DMS114 treated with DMSO at 0.1 percent for 48 hours (cell line): ENCODE data around the gene NFATC1.

Experiments used
- DNase-seq: peaks from one replicate; lab custom pipeline; 2025; ENCODE audit not compliant: unreplicated experiment; lab: John Stamatoyannopoulos, UW

NFATC1 gene

DNA sequence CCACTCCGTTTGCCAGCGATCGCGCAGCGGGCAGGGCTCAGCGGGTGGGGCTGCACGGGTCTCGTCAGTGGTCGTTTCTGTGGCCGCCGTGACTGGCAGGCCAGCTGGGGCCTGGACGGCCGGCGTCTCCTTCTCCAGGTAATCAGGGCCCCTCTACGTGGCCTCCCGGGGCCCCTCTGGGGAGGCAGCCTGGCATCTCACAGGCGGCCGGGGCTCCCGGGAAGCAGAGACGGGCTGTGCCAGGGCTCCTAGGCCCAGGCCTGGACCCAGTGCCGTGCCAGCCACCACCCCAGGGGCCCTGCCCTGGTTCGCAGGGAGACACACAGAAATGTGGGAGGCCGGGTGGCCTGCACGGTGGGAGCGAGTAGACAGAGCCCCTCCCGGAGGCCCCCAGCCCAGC is 59.5 kb downstream of the NFATC1 start:
- DNase-seq = no peak

DNA sequence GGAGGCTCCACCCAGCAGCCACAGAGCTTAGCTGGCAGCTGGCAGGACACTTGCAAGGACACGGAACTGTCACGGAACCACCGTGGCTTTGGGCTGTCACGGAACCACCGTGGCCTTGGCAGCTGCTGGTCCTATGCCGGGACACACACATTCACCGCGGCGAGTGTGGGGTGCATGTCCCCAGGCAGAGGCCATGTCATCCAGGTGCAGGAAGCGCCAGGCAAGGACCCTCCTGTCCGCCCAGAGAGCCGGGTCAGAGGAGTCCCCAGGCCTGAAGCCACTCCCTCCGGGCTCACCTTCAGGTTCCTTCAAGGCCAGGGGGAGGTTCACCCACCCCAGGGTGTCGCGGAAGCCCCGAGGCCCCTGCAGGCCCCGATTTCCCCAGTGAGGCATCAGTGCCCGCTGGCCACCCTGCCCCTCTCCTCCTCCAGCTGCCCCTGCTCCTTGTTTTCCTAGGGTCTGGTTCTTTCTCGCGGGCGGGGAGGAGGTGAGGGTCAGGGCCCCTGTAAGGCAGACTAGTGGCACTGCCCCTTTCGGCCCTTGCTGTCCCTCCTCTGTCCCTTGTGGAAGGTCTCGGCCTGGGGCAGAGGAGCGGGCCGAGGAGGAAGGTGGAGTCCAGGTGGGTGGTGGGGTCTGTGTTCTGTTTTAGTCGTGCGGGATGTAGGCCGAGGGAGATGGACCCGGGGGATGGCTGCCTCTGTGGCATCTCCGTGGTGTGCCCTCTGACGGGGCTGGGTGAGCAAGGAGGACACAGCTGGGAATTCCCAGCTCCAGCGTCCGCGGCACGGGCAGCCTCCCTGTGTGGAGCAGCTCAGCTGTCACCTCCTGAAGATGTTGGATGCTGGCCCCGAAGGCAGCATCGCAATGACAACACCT is 60.6 kb downstream of the NFATC1 start:
- DNase-seq = no peak

DNA sequence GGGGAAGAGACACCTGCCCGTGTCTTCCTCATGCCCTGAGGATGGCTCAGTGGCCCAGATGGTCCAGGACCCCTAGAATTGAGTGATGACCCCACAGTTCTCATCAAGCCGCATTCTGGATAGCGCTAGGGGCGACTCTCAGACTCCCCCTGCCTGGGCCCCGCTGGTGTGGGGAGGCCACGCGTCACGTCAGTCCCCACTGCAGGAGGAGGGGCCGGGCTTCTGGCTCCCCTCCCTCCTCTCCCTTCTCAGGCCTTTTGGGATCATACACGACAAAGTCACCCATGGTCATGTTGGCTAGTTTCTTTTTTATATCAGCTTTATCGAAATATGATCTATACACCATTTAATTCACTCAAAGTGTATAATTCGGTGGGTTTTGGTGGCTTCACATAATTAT is 61.5 kb downstream of the NFATC1 start:
- DNase-seq = no peak

DNA sequence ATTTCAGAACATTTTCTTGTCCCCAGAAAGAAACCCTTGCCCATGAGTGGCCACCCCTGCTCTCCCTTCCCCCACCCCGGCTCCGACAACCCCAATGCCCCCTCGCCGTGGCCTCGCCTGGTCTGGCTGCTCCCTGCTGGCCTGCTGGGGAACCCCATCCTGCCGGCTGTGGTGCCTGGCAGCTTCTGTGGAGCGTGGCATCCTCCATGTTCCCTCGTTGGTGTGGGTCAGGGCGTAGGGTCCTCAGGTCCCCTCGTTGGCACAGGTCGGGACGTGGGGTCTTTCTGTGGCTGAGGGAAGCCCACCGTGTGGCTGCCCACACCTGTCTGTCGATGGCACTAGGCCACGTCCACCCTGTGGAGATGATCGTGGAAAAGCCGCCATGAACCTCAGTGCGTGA is 61.9 kb downstream of the NFATC1 start:
- DNase-seq = no peak

DNA sequence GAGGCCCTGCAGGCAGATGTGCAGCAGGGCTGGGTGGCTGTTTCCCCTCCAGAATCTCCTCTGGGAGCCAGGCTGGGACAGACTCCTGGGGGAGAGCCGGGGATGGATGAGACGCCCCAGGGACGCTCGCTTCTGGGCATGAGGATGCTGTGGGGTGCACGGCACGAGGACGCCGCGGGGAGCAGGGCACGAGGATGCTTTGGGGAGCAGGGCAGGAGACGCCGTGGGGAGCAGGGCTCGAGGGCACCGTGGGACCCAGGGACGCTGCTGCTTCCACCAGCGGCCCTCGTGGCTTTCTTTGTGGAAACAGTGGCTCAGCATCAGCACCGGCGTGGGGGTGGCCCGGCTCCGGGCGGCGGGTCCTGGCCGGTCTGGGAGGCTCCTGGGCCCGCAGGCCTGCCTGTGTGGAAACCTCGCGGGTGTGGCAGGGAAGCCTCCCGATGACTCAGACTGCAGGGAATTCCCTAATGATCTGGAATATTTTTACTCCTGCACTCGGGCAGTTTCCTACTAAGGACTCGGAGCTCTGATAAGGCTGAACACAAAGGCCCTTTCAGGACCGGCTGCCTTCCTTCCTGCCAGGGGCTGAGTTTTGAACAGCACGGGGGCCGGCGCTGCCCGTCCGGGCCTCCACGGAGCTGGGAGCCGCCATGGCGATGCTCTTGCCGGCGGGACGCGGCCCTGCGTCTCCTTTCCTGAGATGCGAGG is 62.6 kb downstream of the NFATC1 start:
- DNase-seq = no peak

DNA sequence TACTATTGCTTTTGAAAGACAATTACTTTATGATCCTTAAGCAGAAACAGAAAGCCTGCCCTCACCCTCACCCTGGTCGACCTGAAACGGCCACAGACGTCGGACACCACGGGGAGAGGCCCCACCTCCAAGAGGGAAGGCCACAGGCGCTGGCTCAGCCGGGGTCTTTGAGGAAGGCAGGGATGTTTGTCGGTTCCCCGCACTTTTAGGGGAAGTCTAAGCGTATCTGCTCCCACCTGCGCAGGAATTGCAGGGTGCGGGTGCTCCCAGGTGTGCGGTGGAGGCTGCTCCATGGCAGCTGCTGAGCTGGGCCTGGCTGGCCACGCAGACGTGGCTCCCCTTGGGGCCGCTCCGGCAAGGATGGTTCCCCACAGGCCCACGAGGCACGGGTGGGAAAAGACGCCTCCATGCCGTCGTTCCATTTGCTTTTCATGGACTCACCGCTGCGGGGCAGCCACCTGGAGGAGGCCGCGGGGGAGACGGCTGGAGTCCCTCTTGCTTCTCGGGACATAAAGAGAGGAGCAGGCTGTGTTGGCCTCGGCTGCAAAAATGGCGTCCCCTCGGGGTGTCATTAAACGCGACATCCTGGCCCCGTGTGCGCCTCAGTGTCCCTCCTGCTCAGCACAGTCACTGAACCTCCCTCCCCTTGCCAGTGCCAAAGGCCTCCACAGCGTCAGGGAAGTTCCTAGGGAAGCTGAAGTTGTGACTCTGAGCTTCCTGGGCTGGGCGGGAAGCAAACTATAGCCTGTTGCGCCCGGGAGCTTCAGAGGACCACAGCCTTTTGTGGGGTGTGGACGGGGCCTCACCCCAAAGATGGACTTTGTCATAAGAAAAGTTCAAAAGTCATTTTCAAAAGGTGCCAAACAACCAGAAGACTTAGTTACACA is 63.4 kb downstream of the NFATC1 start:
- DNase-seq = no peak

DNA sequence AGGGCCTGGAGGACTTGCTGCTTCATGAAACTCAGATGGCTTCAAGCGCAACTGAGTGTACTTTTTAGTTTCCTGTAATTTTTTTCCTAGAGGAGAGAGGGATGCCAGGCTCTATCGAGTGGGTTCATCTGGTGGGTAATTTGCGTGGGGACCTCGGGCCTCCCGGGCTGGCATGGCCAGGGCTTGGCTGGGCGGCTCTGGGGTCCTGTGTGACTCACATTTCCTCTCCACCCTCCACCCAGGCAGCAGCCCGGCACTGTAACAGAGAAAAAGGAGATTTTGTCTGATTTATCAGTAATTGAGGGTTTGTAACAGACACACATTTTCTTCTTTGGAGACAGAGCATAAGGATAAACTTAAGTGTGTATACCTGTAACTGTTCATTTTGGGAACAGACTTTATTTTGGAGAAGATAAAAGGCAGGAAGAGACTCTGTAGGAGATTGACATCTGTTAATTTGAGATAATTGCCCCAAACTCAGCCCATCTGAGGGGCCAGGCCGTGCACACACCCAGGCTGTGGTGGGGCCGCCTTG is 64.3 kb downstream of the NFATC1 start:
- DNase-seq = no peak

DNA sequence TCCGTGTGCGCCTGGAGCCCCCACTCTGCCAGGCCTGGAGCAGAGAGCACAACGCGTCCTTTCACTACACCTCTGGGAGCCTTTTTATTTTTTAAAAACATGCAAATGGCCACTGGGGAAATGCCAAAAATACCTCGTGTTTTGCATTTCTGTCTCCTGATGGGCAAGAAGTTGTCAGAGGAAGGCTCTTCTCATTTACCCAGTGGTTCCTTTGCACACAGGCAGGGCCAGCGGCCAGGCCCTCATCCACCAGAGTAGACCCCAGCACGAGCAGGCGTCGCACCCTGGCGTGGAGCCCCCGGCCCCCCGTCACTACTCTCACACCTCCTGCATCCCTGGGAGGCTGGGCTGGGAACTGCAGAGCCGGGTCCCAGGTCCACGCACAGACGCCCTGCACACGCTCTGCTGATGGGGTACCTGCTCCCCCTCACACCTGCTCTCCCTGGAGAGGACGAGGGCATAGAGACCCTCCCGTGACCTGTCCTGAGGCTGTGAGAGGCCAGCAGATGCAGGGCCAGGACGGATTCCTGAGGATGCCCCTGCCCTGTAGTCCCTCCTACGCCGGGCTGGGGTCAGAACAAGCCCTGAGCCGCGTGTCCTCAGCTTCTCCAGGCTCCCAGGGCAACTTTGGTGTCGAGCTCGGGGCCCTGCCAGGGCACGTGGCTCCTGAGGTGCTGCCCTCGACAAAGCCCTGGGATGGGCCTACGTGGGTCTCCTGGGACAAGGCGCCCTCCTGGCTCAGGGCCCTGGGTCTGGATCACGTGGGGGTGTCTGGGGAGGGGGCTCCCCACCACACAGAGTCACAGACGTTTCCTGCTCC is 65.0 kb downstream of the NFATC1 start:
- DNase-seq = no peak

DNA sequence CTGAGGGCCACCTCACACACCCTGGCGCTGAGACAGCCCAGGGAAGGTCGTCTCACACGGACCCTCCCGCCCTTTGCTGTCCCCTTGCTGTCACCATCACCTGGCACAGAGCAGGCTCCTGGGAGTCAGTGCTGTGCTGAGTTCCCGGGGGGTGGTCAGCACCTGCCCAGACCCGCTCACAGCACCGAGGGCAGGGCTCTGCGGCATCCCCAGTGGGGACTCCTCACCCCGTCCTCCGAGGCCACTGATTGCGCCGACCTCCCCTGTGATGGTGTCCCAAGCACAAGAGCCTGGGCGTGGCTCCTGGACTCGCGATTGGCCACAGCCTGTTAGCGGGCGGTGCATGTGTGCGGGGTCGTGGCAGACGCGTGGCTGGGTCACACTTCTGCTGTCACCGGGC is 65.9 kb downstream of the NFATC1 start:
- DNase-seq = no peak

DNA sequence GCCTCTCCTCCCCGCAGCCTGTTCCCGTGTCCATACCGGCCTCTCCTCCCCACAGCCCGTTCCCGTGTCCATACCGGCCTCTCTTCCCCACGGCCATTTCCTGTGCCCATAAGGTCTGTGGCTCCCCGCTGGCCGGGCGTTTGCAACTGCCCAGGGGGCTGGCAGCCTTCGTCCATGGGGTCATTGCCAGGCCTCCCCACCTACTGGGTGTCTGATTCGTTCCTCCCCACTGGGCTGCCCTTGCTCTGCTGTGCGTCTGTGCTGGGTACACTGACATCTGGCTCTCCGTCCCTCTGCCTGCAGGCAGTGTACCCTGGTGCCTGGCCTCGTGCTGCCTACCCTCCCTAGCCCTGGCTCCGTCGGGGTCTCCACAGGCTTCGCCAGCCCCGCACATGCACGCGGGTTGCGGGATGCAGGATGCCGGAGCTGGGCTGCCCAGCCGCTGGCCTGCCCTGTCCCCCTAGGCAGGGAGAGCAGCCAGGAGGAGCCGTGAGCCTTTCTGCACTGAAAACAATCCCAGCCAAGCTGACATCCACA is 67.8 kb downstream of the NFATC1 start:
- DNase-seq = no peak

DNA sequence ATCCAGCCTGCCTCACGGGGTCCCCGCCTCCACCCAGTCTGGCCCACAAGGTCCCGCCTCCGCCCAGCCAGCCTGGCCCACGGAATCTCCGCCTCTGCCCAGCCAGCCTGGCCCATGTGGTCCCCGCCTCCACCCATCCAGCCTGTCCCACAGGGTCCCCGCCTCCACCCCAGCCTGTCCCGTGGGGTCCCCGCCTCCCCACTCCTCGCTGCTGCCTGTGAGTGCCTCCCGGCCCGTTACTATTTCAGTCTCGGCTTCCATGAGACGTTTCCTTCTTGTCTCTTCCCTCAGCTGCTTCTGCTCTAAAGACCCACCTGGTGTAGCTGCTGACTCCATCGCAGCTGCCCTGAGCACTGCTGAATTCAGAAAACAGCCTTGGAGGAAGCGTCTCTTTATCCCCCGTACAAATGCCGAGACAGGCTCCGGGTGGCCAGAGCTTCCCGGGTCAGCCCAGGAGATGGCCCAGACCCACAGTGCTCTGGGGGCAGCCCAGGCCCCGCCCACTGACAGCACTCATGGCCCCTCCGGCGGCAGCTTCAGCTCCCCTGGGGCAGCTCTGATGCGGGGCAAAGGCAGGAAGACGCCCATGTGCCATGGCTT is 69.8 kb downstream of the NFATC1 start:
- DNase-seq = no peak

DNA sequence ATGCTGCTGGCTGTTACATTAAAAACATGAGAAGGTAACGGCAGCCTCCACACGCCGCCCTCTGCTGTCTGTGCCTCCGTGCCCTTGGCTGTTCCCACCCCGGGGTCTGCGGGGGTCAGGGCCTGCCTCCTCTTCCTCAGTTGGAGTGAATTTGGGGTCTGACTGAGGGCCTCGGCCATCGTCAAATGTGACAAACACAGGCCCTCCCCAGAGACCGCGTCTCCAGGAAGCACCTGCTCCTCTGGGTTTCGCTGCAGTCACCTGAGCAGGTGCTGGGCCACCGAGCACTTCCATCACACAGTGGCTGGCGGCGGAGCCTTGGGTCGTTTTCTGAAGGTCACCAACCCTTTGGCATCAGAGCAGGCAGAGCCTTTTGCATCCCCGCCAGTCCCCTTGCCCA is 70.9 kb downstream of the NFATC1 start:
- no peak for DNase-seq

DNA sequence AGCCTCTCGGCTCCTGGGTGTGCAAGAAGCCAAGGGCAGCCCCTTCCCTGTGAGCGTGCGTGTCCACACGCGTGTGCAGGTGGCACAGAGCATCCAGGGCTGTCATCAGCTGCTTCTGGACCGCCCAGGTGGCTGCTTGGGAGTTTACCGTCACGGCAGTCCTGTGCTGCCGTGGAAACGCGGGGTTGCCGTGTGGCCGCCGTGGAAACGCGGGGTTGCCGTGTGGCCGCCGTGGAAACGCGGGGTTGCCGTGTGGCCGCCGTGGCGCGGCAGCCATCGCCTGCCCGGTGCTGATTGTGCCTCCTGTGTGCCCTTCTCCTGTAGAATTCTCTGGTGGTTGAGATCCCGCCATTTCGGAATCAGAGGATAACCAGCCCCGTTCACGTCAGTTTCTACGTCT is 71.4 kb downstream of the NFATC1 start:
- no peak for DNase-seq

DNA sequence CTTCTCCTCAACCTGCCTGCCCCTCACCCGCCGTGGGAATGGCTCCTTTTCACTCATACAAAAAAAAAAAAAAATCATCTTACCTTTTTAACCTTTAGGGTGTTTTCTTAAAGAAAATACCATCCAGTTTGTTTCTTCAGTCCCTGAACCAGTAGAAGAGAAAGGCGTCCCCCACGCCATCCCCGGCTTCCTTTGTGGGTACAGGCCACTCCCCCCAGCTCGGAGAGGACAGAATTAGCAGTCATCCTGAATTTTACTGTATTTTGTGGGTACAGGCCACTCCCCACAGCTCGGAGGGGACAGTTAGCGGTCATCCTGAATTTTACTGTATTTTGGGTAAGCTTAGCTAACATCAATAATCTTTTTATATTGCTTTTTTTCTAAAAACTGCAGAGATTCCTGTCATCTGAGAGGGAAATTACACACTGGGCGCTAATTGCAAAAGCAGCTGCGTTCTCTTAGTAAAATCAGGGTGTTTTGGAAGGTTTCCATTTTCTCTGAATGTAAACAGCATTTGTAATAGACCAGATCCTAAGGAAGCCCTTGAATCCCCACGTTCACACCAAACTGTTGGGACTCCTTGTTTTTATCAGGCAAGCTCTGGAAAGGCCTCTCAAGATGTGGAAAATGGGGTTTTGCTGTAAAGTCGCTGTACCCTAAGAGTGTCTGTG is 72.5 kb downstream of the NFATC1 start:
- DNase-seq = no peak

DNA sequence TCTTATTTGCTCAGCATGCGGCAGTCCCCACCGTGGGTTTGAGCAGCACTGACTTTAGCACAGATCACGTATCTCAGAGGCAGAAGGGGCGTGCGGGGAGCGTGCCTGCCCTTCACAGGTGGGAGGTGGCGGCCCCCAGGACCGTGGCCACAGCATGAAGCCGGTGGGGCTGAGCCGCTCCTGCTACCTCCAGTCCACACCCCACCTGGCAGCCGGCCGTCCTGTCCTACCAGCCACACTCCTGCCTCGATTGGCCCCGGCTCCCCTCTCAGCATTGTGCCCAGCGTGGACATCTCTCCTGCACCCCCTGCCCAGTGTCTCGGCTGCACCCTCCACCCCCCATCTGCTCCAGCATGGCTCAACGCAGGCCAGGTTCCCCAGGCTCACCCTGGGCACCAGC is 73.6 kb downstream of the NFATC1 start:
- no peak for DNase-seq

DNA sequence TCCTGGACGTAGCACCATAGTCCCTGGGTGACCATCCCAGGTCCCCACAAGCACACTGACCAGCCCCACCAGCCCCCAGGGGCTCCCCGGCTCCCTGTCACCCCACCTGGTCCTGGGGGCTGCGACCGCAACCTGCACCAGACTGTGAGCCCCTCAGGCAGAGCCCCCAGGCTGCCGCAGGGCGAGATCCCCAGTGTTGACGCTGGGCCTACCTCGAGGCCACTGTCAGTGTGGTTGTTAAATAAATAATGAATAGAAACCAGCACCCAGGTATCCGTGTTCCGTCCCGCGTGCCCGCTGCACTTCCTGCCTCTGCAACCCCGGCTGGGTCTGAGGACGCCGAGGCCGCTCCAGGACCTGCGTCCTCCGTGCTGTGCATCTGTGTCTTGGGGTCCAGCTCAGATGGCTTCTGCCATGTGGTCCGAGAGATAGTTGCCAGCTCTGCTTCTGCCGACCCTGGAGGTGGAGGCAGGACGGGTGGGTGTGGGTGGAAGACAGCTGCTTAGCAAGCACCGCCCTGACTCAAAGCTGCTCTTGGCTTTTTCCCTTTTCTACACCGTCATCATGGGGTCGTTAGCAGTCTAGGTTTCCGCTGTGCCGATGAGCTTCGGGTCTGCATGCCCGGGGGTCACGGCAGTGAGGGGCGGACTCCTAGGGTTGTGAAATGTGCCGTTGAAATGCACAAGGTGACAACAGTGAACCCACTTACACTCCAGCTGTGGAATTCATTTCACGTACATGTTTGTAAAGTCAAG is 74.2 kb downstream of the NFATC1 start:
- DNase-seq = no peak

DNA sequence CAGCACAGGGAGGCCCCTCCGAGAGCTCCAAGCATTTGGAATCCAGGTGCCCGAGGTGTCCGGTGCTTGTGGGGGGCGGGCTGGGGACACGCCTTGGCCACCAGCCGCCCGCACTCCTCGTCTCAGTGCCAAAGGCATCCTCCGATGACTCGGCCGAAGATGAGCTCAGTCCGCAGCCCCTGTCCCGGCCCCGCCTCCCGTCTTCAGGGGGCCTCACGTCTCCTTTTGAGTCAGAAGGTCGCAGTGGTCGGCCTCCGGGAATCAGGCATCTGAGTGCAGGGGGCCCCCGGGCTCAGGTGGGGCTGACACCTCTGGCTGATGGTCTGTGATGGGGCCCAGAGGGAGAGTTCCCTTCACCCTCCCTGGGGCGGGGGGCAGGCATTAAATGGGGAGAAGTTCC is 74.8 kb downstream of the NFATC1 start:
- no peak for DNase-seq

DNA sequence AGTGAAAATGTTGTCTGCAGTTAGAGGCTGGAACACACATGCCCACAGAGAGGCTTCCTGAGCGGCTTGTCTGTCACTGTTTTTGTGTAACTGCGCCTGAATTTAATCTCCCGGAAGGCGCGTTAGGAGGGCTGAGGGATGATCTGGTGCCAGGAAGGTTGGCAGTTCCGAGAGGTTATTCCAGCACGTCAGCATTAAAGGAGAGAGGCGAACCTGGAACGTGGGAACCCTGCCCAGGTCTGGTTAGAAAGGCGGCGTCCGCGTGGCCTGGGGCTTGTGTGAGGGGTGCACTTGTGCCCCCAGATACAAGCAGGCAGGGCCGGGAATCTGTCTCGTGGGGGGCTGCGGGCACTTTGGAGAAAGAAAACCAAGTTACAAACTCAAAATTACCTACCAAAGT is 75.3 kb downstream of the NFATC1 start:
- DNase-seq = no peak

DNA sequence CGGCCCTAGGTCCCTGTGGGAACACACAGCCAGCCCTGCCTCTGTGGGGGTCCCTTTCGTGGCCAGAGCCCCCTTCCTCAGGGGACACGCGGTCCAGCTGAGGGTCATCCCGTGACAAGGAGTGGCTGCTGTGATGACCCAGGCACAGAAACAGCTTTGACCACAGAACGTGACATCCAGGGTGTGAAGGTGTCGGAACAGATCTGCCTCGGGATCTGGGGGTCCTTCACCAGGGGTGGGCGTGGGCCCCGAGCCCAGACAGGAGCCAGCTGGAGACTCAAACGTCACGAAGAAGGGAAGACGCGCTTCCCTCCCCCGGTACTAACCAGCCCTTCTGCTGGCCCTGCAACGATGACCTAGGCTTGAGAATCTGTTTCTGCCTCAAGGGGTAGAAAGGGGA is 75.9 kb downstream of the NFATC1 start:
- no peak for DNase-seq
